NCI-H2171 (cell line): ENCODE measurements around the gene WDR26.
A peak's percentile ranks its signal among the peaks of the same experiment; 100 is the strongest.
"Not testable (repeated sequence)": the region's sequence is repeated elsewhere in the genome, so short reads cannot be mapped to it uniquely, and the experiment has no call there.

Experiments used
- DNase-seq: peaks from one replicate; lab custom pipeline; 2025; lab: John Stamatoyannopoulos, UW

Gene WDR26

GRCh38 chr1:224433701-224434672, 610 bp downstream of the WDR26 start:
- no peak for DNase-seq

DNA sequence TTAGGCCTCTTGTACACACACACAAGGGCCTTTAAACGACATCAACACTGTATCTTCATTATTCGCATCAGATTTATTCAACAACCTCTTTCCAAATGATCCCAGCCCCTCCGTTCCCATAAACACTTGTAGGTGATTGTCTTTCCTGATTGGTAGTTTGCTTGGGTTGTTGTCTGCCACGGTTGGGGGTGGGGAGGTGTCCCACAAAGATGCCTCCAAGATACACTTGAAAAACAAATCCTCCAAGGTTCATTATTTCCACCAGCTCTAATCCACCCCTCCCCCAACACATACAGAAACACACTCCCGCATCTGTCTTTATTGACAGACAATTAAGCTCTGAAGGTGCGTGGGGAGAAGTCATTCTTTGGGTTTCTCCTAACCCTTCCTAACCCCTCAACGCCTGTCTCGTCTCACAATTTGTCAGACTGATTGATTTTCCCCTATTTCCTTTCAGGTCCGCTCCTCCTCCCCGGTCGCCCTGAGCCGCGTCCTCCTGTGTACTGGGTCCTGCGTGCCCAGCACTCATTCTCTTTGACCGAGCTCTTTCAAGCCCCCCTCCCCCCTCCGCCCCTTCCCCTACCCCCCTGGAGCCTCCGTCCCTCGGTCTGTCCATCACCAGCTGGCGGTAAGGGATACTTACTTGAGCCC, 1.4 kb downstream of the WDR26 start:
- DNase-seq = peak; percentile 13

DNA sequence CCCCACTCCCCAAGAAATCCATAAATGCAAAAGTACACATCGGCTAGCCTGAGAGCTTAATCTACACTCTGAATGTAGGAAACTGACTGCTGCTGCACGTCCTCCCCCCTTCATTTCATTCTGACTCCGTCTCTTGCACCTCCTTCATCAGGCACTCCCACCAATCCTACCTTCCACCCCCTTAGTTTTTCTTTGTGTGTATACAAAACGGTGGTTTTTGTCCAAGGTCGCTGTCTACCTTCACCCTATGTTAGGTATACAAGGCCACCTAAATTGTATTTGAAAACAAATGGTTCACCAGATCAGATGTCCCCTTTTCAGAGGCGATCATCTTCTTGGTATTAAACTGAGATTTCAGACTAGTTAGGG, 1.9 kb downstream of the WDR26 start:
- no peak for DNase-seq

GRCh38 chr1:224432146-224432545, 2.5 kb downstream of the WDR26 start:
- DNase-seq = no peak

DNA sequence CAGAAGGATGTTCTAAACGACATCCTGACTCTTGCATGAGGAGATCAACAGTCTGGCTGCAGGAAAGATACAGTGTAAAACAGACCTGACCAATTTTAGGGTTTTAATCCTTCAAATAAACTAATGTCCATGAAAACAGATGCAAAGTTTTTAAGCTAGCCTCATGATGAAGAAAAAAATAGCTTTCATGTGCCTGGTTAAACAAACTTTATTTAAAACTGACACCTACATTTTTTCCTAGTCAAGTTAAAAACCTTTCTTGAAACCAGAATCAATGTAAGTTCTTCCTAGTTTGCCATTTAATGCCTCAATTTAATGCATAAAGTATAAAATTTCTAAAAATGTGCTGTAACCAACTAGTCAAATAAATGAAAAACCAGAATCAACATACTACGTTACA, 2.9 kb downstream of the WDR26 start:
- no peak for DNase-seq

- DNase-seq = no peak
Measured at GRCh38 chr1:224430511-224431113, 4.0 kb downstream of the WDR26 start.

DNA sequence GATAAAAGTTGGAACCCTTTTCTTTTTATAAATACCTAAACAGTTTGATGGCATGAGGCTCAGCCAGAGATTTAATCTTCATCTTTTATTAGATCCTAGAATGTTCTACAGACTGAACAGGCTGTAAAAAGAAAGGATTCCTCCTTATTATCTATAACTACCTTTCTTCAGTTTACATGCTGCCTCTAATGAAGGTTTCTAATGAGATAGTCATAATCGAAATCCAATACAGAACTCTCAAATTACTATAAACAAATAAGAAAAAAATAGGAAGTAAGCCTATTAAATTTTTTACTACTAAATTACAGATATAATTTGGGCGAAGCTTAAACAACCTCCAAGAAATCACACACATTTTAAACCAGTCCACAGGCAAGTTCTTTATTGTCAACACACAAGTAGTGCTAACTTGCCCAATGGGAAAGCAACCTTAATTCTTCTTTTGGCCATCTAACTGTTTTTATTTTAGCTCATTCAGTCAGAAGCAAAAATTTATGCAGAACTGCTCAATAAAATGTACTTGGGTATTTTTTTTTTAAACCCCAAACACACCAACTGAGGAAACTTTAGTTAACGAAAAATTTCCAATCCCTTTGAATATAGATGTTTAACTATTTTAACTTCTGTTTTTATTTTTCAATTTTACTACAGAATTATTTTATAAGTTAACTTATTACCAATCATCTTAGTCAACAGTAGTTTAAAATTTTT, 4.8 kb downstream of the WDR26 start:
- no peak for DNase-seq

DNA sequence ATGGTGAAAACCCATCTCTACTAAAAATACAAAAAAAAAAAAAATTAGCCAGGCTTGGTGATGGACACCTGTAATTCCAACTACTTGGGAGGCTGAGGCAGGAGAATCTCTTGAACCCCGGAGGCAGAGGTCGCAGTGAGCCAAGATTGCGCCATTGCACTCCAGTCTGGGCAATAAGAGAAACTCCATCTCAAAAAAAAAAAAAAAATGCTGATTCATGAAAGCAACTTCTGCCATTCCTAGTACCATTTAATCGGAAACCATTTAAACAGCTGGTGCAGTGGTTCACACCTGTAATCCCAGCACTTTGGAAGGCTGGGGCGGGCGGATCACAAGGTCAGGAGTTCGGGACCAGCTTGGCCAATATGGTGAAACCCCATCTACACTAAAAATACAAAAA, 5.9 kb downstream of the WDR26 start:
- not testable (repeated sequence) for DNase-seq

DNA sequence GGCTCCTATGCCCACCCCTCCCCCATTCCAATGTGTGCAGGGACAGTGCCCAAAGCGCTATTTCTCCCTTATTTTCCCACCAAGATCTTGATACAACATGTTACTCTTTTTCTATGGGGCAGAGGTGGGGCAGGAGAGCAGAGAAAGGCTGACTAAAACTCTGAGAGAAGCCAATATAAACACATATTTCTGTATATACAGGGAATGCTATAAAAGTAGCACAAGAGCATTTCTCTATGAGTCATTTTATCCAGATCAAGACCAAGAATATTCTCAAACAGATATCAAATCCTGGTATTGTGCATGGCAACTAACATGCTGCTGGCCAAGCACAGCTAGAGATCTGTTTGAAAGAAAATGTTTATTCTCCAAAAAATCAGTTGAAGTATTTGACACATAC, 7.3 kb downstream of the WDR26 start:
- DNase-seq = no peak

DNA sequence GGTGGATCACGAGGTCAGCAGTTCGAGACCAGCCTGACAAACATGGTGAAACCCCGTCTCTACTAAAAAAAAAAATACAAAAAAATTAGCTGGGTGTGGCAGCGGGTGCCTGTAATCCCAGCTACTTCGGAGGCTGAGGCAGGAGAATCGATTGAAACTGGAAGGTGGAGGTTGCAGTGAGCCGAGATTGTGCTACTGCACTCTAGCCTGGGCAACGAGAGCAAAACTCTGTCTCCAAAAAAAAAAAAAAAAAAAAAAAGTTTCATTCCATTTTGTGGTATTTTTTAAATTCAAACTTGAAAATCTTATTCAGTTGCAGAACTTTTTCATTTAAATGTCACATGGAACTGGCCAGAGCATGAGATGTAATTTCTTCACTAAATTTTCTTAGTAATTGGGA, 7.7 kb downstream of the WDR26 start:
- DNase-seq = not testable (repeated sequence)

- DNase-seq = no peak
Measured at GRCh38 chr1:224425279-224425884, 9.2 kb downstream of the WDR26 start.

GRCh38 chr1:224420106-224420505, 14.5 kb downstream of the WDR26 start:
- DNase-seq = no peak

DNA sequence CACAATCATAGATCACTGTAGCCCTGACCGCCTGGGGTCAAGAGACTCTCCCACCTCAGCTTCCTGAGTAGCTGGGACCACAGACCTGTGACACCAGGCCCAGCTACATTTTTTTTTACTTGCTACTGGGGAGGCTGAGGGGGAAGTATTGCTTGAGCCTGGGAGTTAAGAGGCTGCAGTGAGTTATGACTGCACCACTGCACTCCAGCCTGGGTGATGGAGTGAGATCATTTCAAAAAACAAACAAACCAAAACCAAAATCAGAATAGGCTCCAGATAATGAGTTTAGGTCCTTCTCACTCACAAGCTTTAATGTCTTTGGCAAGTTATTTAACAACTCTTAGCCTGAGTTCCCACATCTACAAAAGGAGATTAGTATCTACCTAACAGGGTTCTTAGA, 22.8 kb downstream of the WDR26 start:
- no peak for DNase-seq

DNA sequence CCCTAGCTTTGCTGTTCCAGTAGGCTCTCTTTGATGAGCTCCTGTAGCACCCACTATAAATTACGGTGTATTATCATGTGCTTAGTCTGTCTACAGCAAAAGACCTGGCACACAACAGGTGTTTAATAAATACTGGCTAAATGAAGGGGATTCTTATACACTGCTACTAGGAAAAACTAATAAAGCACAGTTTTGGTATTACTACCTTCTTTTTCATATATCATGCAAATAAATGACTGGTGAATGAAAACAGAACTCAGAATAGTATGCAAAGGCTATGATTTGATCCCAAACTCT, 26.4 kb downstream of the WDR26 start:
- no peak for DNase-seq

DNA sequence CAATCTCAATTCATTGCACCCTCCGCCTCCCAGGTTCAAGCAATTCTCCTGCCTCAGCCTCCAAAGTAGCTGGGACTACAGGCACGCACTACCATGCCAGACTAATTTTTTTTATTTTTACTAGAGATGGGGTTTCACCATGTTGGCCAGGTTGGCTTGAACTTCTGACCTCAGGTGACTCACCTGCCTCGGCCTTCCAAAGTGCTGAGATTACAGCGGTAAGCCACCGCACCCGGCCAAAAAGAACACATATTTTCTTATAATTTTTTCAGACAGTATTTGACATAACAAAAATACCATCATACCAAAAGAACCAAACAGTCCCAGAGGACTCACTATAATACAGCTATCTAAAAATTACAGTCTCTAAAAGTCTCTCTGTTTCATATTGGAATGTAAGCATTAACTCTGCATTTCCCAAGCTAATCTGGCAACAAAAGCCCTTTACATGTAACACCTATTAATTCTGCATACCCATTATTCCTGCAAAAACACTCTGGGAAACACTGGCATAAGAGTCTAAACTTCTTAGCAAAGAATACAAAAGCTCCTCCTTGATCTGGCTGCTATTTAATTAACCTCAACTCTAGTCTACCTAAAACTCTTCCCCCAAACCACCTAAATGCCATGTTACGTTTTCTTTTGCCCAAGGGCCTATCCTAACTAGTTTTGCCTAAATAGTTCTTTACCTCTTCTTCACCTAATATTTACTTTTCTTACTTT, 26.9 kb downstream of the WDR26 start:
- DNase-seq = no peak

GRCh38 chr1:224406216-224406615, 28.4 kb downstream of the WDR26 start:
- DNase-seq = no peak

DNA sequence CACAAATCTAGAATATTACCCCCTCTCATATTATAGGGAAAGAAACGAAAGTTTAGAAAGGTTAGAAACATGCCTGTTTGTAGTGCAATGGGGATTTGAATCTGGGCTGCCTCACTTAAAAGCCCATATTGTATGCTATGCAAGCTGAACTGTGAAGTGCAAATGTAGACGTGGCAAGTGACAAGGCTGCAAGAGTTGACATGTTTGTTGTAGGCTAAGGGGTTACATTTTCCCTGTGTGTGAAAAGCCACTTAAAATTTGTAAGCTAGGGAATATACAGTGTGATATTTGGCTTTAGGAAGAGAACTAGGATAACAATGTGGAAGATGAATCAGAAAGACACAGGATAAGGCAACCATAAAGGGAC, 29.0 kb downstream of the WDR26 start:
- no peak for DNase-seq

GRCh38 chr1:224404916-224405603, 29.5 kb downstream of the WDR26 start:
- no peak for DNase-seq

DNA sequence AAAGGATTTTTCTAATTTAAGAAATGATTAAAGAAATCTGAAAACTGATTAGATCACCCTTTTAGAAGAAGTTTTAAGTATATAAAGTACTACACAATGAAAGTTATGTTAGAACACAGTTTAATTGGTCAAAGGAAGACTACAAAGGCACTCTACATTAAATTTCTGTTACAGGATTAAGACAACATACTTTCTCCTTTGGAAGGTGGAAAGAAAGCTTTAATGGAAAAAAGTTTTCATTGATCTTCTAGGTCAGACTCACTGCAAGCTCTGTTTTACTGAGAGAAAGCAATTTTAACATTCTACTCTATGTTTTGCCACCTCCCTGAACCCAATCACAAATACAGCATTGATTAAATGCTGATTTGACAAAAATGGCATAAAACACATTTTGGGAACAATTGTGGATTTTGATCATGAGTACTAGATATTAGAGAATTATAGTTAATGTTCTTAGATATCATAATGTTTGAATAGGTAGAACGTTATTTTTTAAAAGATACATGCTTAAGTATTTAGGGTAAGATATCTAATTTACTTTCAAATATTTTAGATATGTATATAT, 32.0 kb downstream of the WDR26 start:
- DNase-seq = no peak

DNA sequence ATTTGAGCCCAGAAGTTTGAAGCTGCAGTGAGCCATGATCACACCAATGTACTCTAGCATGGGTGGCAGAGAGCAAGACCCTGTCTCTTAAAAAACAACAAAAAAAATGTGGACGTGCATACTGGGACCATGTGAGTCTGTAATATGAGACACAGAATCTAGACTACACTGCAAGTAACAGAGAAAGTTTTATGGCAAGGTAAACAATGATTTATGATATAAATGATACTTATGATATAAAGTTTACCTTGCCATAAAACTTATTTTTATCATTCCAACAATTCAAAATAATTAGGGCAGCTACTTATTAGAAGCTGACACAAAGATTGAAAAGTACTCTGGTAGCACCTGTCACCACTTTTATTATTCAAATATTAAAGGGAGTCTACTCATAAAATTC, 34.7 kb downstream of the WDR26 start:
- no peak for DNase-seq

- DNase-seq = no peak
Measured at GRCh38 chr1:224393294-224393693, 41.3 kb downstream of the WDR26 start.
